K562 (cell line): Measurements from ENCODE around the gene SLX9. TPM values are rescaled to one million over a fixed set of nuclear protein-coding genes. Genes with fewer than 3 reads are reported as not detected.

Experiments used
- CEBPZ ChIP-seq: fragments of 150-350 bp; IDR thresholded peaks from 2 replicates; pipeline ENCODE4 v1.6.1; 2014; ENCODE audit warnings: low read depth, mild to moderate bottlenecking, low read length, borderline replicate concordance
- HNRNPL ChIP-seq: fragments of 200-400 bp; formaldehyde crosslinking; IDR thresholded peaks from 2 replicates; pipeline ENCODE4 v1.6.1; 2017; ENCODE audit warnings: low read depth, mild to moderate bottlenecking, low read length
- RAD21 ChIP-seq, 2 experiments: fragments of 250-450 bp in 1 of 2; fragments of 450-650 bp in 1 of 2; sonication (Bioruptor Pico) in 1 of 2; formaldehyde crosslinking in 1 of 2; IDR thresholded peaks in 1 of 2; conservative IDR thresholded peaks in 1 of 2; 2 replicates each; pipeline versions ENCODE4 v1.4.0 to v1.8.0; 2020 to 2022; ENCODE audit warnings: mild to moderate bottlenecking in 2 of 2, moderate library complexity in 1 of 2
- RBM25 ChIP-seq: fragments of 200-400 bp; formaldehyde crosslinking; IDR thresholded peaks from 2 replicates; pipeline ENCODE4 v1.6.1; 2018; ENCODE audit warnings: low read length, low read depth, moderate library complexity; ENCODE audit not compliant: severe bottlenecking
- RBM39 ChIP-seq: fragments of 200-400 bp; formaldehyde crosslinking; optimal IDR thresholded peaks from 2 replicates; pipeline ENCODE3; 2018; ENCODE audit warnings: low read depth, low read length
- SIRT6 ChIP-seq: IDR thresholded peaks from one replicate; pipeline ENCODE4 v1.6.1; 2012; ENCODE audit warnings: low read depth, mild to moderate bottlenecking, control low read depth, inconsistent platforms, low read length, moderate library complexity
- TCF7 ChIP-seq: sonication (generic); IDR thresholded peaks from 2 replicates; pipeline ENCODE4 v1.6.1; 2016; ENCODE audit warnings: antibody characterized with exemption, borderline replicate concordance
- ZHX1 ChIP-seq: fragments of 150-350 bp; conservative IDR thresholded peaks from 2 replicates; pipeline ENCODE4 v1.6.1; 2014; ENCODE audit warnings: low read length
- ZNF76 ChIP-seq: fragments of 250-450 bp; sonication (Bioruptor Pico); IDR thresholded peaks from 2 replicates; pipeline ENCODE4 v1.4.0; 2020; ENCODE audit warnings: mild to moderate bottlenecking, moderate library complexity, borderline replicate concordance
- polyA plus RNA-seq, 8 experiments: library from polyadenylated mRNA; depleted of rRNA in 4 of 8; stranded (reverse) in 5 of 8; unstranded in 3 of 8; fragments of >200 nt; fragmentation: Nextera tagmentation in 2 of 8; fragmentation: Illumina TruSeq in 1 of 8; extraction: Ambion mirVana in 2 of 8; extraction: Trizol in 1 of 8; gene quantifications; 2 replicates each; pipeline versions ENCODE4 v1.2.1 to v1.2.3, GENCODE V29; 2011 to 2014; ENCODE audit warnings: inconsistent platforms in 1 of 8, missing spikeins in 1 of 8
- total RNA-seq, 7 experiments: library from RNA; depleted of rRNA in 6 of 7; stranded (reverse); fragments of >200 nt in 6 of 7; fragmentation: Illumina TruSeq in 2 of 7; extraction: Trizol in 2 of 7; gene quantifications; 2 replicates each; pipeline versions ENCODE4 v1.2.1 to v1.2.3, GENCODE V29; 2011 to 2021; ENCODE audit warnings: low replicate concordance in 1 of 7
- TF ChIP-seq, protein P1 (sequence below), 2 experiments: fragments of 150-350 bp in 1 of 2; IDR thresholded peaks; 2 replicates each; pipeline ENCODE4 v1.6.1; 2012 to 2016; ENCODE audit warnings: low read depth in 2 of 2, low read length in 2 of 2, mild to moderate bottlenecking in 1 of 2, moderate library complexity in 1 of 2
- TF ChIP-seq, protein P2 (sequence below): IDR thresholded peaks from 3 replicates; pipeline ENCODE4 v1.6.1; 2011; ENCODE audit warnings: borderline replicate concordance, mild to moderate bottlenecking; ENCODE audit not compliant: insufficient read length, insufficient read depth
- TF ChIP-seq, protein P3 (sequence below), 2 experiments: fragments of 250-450 bp in 1 of 2; fragments of 450-650 bp in 1 of 2; sonication (Bioruptor Pico) in 1 of 2; IDR thresholded peaks; 2 replicates each; pipeline versions ENCODE4 v1.6.1 to v1.8.0; 2016 to 2021; ENCODE audit warnings: mild to moderate bottlenecking in 2 of 2, moderate library complexity in 2 of 2, missing compliant biosample characterization in 1 of 2, missing genetic modification characterization in 1 of 2

SLX9 gene
- total and polyA plus RNA-seq, 9 of the 15 experiments (the other 6 are each of a cell fraction or from before 2014, with no cell fraction given), result 1.2 to 75.5 (median 16.5) TPM

GRCh38 chr21:44939532-44940115, at the start of gene SLX9 (continued):
- TF ChIP-seq CEBPZ (no peak), SIRT6 (no peak), RAD21 (CRISPR knock-in tag; conservative IDR thresholded peaks at IDR 0.05 in 1 of 2, IDR thresholded peaks at IDR 0.05 in 1 of 2) (no peak; a peak in 1 of 4 replicates), ZHX1 (no peak; the same call in 1 of the 2 replicates), RBM39 (no peak), TCF7 (peak; percentile 70; the same call in 1 of the 2 replicates), ZNF76 (CRISPR knock-in tag) (peak; percentile 52; the same call in 1 of the 2 replicates), RBM25 (no peak), HNRNPL (no peak)
- TF ChIP-seq, protein P1, sequence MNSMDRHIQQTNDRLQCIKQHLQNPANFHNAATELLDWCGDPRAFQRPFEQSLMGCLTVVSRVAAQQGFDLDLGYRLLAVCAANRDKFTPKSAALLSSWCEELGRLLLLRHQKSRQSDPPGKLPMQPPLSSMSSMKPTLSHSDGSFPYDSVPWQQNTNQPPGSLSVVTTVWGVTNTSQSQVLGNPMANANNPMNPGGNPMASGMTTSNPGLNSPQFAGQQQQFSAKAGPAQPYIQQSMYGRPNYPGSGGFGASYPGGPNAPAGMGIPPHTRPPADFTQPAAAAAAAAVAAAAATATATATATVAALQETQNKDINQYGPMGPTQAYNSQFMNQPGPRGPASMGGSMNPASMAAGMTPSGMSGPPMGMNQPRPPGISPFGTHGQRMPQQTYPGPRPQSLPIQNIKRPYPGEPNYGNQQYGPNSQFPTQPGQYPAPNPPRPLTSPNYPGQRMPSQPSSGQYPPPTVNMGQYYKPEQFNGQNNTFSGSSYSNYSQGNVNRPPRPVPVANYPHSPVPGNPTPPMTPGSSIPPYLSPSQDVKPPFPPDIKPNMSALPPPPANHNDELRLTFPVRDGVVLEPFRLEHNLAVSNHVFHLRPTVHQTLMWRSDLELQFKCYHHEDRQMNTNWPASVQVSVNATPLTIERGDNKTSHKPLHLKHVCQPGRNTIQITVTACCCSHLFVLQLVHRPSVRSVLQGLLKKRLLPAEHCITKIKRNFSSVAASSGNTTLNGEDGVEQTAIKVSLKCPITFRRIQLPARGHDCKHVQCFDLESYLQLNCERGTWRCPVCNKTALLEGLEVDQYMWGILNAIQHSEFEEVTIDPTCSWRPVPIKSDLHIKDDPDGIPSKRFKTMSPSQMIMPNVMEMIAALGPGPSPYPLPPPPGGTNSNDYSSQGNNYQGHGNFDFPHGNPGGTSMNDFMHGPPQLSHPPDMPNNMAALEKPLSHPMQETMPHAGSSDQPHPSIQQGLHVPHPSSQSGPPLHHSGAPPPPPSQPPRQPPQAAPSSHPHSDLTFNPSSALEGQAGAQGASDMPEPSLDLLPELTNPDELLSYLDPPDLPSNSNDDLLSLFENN (IDR thresholded peaks at IDR 0.05; ENCODE audit: low read depth in 2 of 2, low read length in 2 of 2), result 0 out of 4 replicates have a peak, but pooled peaks of 1 of the 2 experiments have one; percentile 43
- TF ChIP-seq, protein P2, sequence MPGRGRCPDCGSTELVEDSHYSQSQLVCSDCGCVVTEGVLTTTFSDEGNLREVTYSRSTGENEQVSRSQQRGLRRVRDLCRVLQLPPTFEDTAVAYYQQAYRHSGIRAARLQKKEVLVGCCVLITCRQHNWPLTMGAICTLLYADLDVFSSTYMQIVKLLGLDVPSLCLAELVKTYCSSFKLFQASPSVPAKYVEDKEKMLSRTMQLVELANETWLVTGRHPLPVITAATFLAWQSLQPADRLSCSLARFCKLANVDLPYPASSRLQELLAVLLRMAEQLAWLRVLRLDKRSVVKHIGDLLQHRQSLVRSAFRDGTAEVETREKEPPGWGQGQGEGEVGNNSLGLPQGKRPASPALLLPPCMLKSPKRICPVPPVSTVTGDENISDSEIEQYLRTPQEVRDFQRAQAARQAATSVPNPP, result no peak
- TF ChIP-seq, protein P3, sequence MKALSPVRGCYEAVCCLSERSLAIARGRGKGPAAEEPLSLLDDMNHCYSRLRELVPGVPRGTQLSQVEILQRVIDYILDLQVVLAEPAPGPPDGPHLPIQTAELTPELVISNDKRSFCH (CRISPR knock-in tag; IDR thresholded peaks at IDR 0.05), result no peak
- TF ChIP-seq, protein P3 (tag; IDR thresholded peaks at IDR 0.05), result peak; percentile 79
